Measurements from ENCODE around the gene FECH.

DNA sequence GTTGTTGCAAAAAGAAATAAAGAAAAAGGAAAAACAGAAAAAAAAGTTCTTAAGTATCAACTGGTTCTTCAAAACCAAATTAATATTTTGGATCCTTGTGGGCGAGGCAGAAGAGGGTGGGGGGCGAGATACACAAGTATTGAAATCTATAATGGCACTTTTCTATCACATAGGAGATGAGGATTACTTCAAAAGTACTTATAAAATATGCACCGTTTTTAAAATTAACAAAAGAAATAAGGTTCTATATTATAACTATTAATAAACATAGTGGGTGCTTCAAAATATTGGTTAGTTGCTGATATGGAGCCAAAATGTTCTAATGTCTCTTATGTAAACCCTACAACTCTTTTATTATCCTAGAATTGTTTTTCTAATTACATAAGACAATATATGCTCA, 2.1 kb downstream of the FECH start:
- TF ChIP-seq FOXK2 (IDR thresholded peaks at IDR 0.05) (no peak), HDGF (IDR thresholded peaks at IDR 0.05; ENCODE audit: borderline replicate concordance) (no peak), FOXA1 (IDR thresholded peaks at IDR 0.05) (no peak), BHLHE40 (IDR thresholded peaks at IDR 0.05; ENCODE audit: borderline replicate concordance) (no peak), FOXM1 (IDR thresholded peaks at IDR 0.05; ENCODE audit: borderline replicate concordance) (no peak), TARDBP (IDR thresholded peaks at IDR 0.05) (no peak), CTBP1 (IDR thresholded peaks at IDR 0.05; ENCODE audit: borderline replicate concordance) (no peak), ARNT (IDR thresholded peaks at IDR 0.05) (no peak), ELF4 (IDR thresholded peaks at IDR 0.05) (no peak), SUZ12 (IDR thresholded peaks at IDR 0.05) (no peak), L3MBTL2 (conservative IDR thresholded peaks at IDR 0.05) (no peak)
